Measurements from ENCODE around the gene DOCK2. TPM values are rescaled to one million over a fixed set of nuclear protein-coding genes. Genes with fewer than 3 reads are reported as not detected.

DOCK2 gene
- total and polyA plus RNA-seq, 2 experiments from 2014 or later = 6.5 to 10.4 TPM

DNA sequence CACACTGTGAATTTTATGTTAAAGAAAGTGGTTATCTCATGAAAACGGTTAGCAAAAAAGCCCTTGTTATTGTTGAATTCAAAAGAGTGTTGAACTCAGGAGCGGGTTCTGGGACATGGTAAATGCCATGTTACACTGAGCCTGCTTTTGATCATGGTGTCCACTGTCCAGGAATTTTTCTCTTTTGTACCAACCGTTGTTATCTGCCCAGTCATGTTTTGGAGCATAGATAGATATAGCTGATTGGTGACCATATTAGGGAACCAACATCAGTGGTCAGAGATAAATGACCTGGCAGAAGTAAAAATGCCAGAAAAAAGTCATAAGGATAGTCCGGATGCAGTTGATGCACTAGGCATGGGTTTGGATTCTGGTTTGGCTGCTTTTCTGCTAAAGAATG, 29.3 kb downstream of the DOCK2 start:
- Histone ChIP-seq H3K36me3 (ENCODE audit: low read depth) (no peaks in the 10 kb centered on the region), H3K9ac (no peak overlapping the region), H3K4me3 (no peak overlapping the region), H3K4me2 (ENCODE audit: unreplicated experiment) (no peak overlapping the region), H3K9me3 (ENCODE audit: low read depth) (no peaks in the 10 kb centered on the region), H4K20me1 (ENCODE audit: insufficient read depth) (no peaks in the 10 kb centered on the region), H3K79me2 (ENCODE audit: insufficient read depth) (no peaks in the 10 kb centered on the region), H3K9me2 (ENCODE audit: insufficient read depth) (no peaks in the 10 kb centered on the region), H2AFZ (no peak overlapping the region), H3K27me3 (replicated peaks; ENCODE audit: insufficient read depth) (no peaks in the 10 kb centered on the region), H3K27ac (no peak overlapping the region), H3F3A (ENCODE audit: insufficient read depth) (no peaks in the 10 kb centered on the region), H3K4me1 (ENCODE audit: insufficient read depth) (peaks cover 10% of the 10 kb centered on the region)
- in situ Hi-C loops (cut with MboI) = no loop called here
- 90 to 92% methylated on average over 4 of the region's 4 CpGs for WGBS, 2 experiments (ENCODE audit: low coverage in 1 of 2, low lambda C conversion rate in 2 of 2, missing lambda C conversion rate in 2 of 2)
- TF ChIP-seq EZH2phosphoT487 (IDR thresholded peaks at IDR 0.05; ENCODE audit: insufficient read depth, low read depth) = no peak
- no peak for DNase-seq

- peak; percentile 23 for DNase-seq
- no peaks in the 10 kb centered on the region for H3K9me3 ChIP-seq (ENCODE audit: low read depth)
- WGBS, 2 experiments (ENCODE audit: low coverage in 1 of 2, low lambda C conversion rate in 2 of 2, missing lambda C conversion rate in 2 of 2) = 56 to 59% methylated on average over 9 of the region's 9 CpGs
- no peak overlapping the region for H3K9ac ChIP-seq
- no peaks in the 10 kb centered on the region for H3K27me3 ChIP-seq (replicated peaks; ENCODE audit: insufficient read depth)
- H4K20me1 ChIP-seq (ENCODE audit: insufficient read depth) = no peaks in the 10 kb centered on the region
- in situ Hi-C loops (cut with MboI) = no loop called here
- H3K4me3 ChIP-seq = no peak overlapping the region
- peaks cover 10% of the 10 kb centered on the region for H3K4me1 ChIP-seq (ENCODE audit: insufficient read depth)
- no peaks in the 10 kb centered on the region for H3F3A ChIP-seq (ENCODE audit: insufficient read depth)
- TF ChIP-seq EZH2phosphoT487 (IDR thresholded peaks at IDR 0.05; ENCODE audit: insufficient read depth, low read depth) = no peak
- no peak for TF ChIP-seq EZH2 (IDR thresholded peaks at IDR 0.05; ENCODE audit: insufficient read depth, poor library complexity, severe bottlenecking)
- H3K4me2 ChIP-seq (ENCODE audit: unreplicated experiment) = no peak overlapping the region
- no peaks in the 10 kb centered on the region for H3K79me2 ChIP-seq (ENCODE audit: insufficient read depth)
- no peaks in the 10 kb centered on the region for H3K9me2 ChIP-seq (ENCODE audit: insufficient read depth)
- H3K27ac ChIP-seq = no peak overlapping the region
- 0 out of 2 replicates have a peak overlapping the region, but pooled peaks have one; percentile 10 for H2AFZ ChIP-seq
- H3K36me3 ChIP-seq (ENCODE audit: low read depth) = no peaks in the 10 kb centered on the region
Observed at GRCh38 chr5:169667896-169668674, 31.0 kb downstream of the DOCK2 start.

DNA sequence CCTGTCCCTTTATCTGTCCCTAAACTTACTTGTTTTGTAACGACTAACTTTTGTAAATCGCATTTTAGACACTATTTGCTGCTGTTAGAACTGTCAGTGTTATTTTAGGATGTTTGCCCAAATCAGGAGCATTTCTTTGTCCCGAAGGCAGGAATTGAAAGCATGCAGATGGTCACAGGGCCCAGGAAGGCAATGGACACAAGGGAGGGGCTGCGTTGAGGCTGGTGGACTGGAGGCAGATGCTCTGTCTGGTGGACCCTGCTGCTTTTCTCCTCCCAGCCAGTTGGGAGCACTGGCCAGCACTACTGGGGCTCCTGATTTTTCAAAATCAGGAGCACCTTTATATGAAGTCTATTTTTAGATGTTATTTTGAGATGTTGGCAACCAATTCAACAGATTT, 31.7 kb downstream of the DOCK2 start:
- Histone ChIP-seq H3K27me3 (replicated peaks; ENCODE audit: insufficient read depth) (no peaks in the 10 kb centered on the region), H3K27ac (no peak overlapping the region), H3K4me1 (ENCODE audit: insufficient read depth) (peaks cover 10% of the 10 kb centered on the region), H3K9me2 (ENCODE audit: insufficient read depth) (no peaks in the 10 kb centered on the region), H3K36me3 (ENCODE audit: low read depth) (no peaks in the 10 kb centered on the region), H2AFZ (peak overlapping the region; percentile 10; the same call in 1 of the 2 replicates), H3K9me3 (ENCODE audit: low read depth) (no peaks in the 10 kb centered on the region), H4K20me1 (ENCODE audit: insufficient read depth) (no peaks in the 10 kb centered on the region), H3K4me3 (no peak overlapping the region), H3K9ac (no peak overlapping the region), H3F3A (ENCODE audit: insufficient read depth) (no peaks in the 10 kb centered on the region), H3K79me2 (ENCODE audit: insufficient read depth) (no peaks in the 10 kb centered on the region), H3K4me2 (ENCODE audit: unreplicated experiment) (no peak overlapping the region)
- in situ Hi-C loops (cut with MboI) = no loop called here
- DNase-seq = no peak
- WGBS, 2 experiments (ENCODE audit: low coverage in 1 of 2, low lambda C conversion rate in 2 of 2, missing lambda C conversion rate in 2 of 2) = 74 to 76% methylated on average over 4 of the region's 4 CpGs
- TF ChIP-seq EZH2phosphoT487 (IDR thresholded peaks at IDR 0.05; ENCODE audit: insufficient read depth, low read depth) = no peak
- no peak for TF ChIP-seq EZH2 (IDR thresholded peaks at IDR 0.05; ENCODE audit: insufficient read depth, poor library complexity, severe bottlenecking)

DNA sequence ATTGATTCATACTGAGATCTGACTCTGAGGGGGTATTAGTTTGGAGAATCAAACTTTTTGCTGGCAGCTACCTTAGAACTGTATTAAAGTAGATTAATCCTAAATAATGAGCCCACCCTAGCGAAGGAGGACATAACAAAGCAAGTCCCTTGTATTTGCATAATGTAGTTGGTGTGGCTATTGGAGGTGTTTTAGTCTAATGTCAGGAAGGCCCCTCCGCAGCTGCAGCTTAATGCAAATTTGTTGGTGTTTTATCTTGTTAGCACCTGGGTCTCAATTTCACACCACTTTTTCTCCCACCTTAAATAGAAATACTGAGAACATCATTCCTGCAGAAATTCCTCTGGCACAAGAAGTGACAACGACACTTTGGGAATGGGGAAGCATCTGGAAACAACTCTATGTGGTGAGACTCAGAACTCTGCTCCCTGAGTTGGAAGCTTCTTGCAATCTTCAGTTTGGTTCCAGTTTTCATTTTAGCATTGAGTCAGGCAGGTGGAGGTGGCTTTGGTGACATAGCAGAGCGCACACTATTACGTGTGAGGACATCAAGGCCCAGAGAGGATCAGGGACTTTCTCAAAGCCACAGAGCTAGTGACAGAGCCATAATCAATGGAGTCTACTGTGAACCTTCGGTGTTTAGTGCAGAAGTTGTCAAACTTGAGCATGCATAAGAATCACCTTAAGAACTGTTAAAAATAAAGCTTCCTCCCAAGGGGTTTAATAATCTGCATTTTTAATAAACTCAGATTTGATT, 33.9 kb downstream of the DOCK2 start:
- H3K9me2 ChIP-seq (ENCODE audit: insufficient read depth) = no peaks in the 10 kb centered on the region
- whole genome bisulfite sequencing, 2 experiments (ENCODE audit: low coverage in 1 of 2, low lambda C conversion rate in 2 of 2, missing lambda C conversion rate in 2 of 2) = 92 to 94% methylated on average over 6 of the region's 6 CpGs
- H3F3A ChIP-seq (ENCODE audit: insufficient read depth) = no peaks in the 10 kb centered on the region
- no peak overlapping the region for H2AFZ ChIP-seq
- H3K9me3 ChIP-seq (ENCODE audit: low read depth) = no peaks in the 10 kb centered on the region
- no peaks in the 10 kb centered on the region for H4K20me1 ChIP-seq (ENCODE audit: insufficient read depth)
- H3K27ac ChIP-seq = no peak overlapping the region
- H3K4me1 ChIP-seq (ENCODE audit: insufficient read depth) = peaks cover 10% of the 10 kb centered on the region
- DNase-seq = no peak
- no peak overlapping the region for H3K9ac ChIP-seq
- TF ChIP-seq EZH2phosphoT487 (IDR thresholded peaks at IDR 0.05; ENCODE audit: insufficient read depth, low read depth) (no peak), EZH2 (IDR thresholded peaks at IDR 0.05; ENCODE audit: insufficient read depth, poor library complexity, severe bottlenecking) (no peak)
- H3K27me3 ChIP-seq (replicated peaks; ENCODE audit: insufficient read depth) = no peaks in the 10 kb centered on the region
- no peaks in the 10 kb centered on the region for H3K36me3 ChIP-seq (ENCODE audit: low read depth)
- in situ Hi-C loops (cut with MboI) = no loop called here
- no peak overlapping the region for H3K4me3 ChIP-seq
- H3K4me2 ChIP-seq (ENCODE audit: unreplicated experiment) = no peak overlapping the region
- H3K79me2 ChIP-seq (ENCODE audit: insufficient read depth) = no peaks in the 10 kb centered on the region
